ENCODE results near the gene CTNNA1. TPM values are rescaled to one million over a fixed set of nuclear protein-coding genes. Genes with fewer than 3 reads are reported as not detected.

Gene CTNNA1
- total RNA-seq, 1 experiment from 2014 or later, result 1.9 TPM

- Histone ChIP-seq H3K36me3 (ENCODE audit: low read depth, low read length) (no peaks in the 10 kb centered on the region), H3K9me3 (ENCODE audit: low read length) (no peaks in the 10 kb centered on the region), H4K20me1 (ENCODE audit: low read length) (no peaks in the 10 kb centered on the region), H3K27ac (ENCODE audit: low read length) (no peak overlapping the region), H3K9ac (ENCODE audit: low read length) (no peak overlapping the region), H3K4me1 (ENCODE audit: insufficient read depth, low read length) (no peaks in the 10 kb centered on the region), H2AFZ (ENCODE audit: low read length) (no peak overlapping the region), H3K9me2 (replicated peaks; ENCODE audit: low read length) (no peaks in the 10 kb centered on the region), H3K79me2 (ENCODE audit: low read length) (no peaks in the 10 kb centered on the region), H3K27me3 (ENCODE audit: low read length) (no peaks in the 10 kb centered on the region), H3K4me3 (ENCODE audit: low read length) (no peak overlapping the region), H3K4me2 (ENCODE audit: low read length) (no peak overlapping the region), H3F3A (ENCODE audit: low read length, unreplicated experiment) (no peaks in the 10 kb centered on the region)
- BruUV-seq (replicated peaks), result no TSS peak
- ChIA-PET CTCF (no interaction called here), POLR2A (ENCODE audit: unreplicated experiment) (no interaction called here)
- DNase-seq (no peak), ATAC-seq (no peak)
- TF ChIP-seq, protein P1, sequence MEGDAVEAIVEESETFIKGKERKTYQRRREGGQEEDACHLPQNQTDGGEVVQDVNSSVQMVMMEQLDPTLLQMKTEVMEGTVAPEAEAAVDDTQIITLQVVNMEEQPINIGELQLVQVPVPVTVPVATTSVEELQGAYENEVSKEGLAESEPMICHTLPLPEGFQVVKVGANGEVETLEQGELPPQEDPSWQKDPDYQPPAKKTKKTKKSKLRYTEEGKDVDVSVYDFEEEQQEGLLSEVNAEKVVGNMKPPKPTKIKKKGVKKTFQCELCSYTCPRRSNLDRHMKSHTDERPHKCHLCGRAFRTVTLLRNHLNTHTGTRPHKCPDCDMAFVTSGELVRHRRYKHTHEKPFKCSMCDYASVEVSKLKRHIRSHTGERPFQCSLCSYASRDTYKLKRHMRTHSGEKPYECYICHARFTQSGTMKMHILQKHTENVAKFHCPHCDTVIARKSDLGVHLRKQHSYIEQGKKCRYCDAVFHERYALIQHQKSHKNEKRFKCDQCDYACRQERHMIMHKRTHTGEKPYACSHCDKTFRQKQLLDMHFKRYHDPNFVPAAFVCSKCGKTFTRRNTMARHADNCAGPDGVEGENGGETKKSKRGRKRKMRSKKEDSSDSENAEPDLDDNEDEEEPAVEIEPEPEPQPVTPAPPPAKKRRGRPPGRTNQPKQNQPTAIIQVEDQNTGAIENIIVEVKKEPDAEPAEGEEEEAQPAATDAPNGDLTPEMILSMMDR (conservative IDR thresholded peaks at IDR 0.05; ENCODE audit: low read depth, low read length), result no peak
- TF ChIP-seq EZH2phosphoT487 (IDR thresholded peaks at IDR 0.05; ENCODE audit: borderline replicate concordance, low read length) (no peak), EZH2 (IDR thresholded peaks at IDR 0.05; ENCODE audit: low read length, unreplicated experiment) (no peak)
- intact Hi-C loops (cut with micrococcal nuclease), result no loop called here
These were observed 158.2 kb downstream of the CTNNA1 start for GRCh38 chr5:138911441-138911840.

GRCh38 chr5:138912093-138912492, 158.9 kb downstream of the CTNNA1 start:
- H3K79me2 ChIP-seq (ENCODE audit: low read length), result no peaks in the 10 kb centered on the region
- ATAC-seq (no peak), DNase-seq (no peak)
- H3K4me1 ChIP-seq (ENCODE audit: insufficient read depth, low read length), result no peaks in the 10 kb centered on the region
- intact Hi-C loops (cut with micrococcal nuclease), result no loop called here
- no peaks in the 10 kb centered on the region for H3K36me3 ChIP-seq (ENCODE audit: low read depth, low read length)
- H4K20me1 ChIP-seq (ENCODE audit: low read length), result no peaks in the 10 kb centered on the region
- no peak overlapping the region for H3K4me2 ChIP-seq (ENCODE audit: low read length)
- ChIA-PET POLR2A (ENCODE audit: unreplicated experiment) (no interaction called here), CTCF (no interaction called here)
- H3K9ac ChIP-seq (ENCODE audit: low read length), result no peak overlapping the region
- H3K4me3 ChIP-seq (ENCODE audit: low read length), result no peak overlapping the region
- no peak overlapping the region for H3K27ac ChIP-seq (ENCODE audit: low read length)
- BruUV-seq (replicated peaks), result no TSS peak
- TF ChIP-seq, protein P1 (conservative IDR thresholded peaks at IDR 0.05; ENCODE audit: low read depth, low read length), result no peak
- no peak for TF ChIP-seq EZH2 (IDR thresholded peaks at IDR 0.05; ENCODE audit: low read length, unreplicated experiment)
- no peak for TF ChIP-seq EZH2phosphoT487 (IDR thresholded peaks at IDR 0.05; ENCODE audit: borderline replicate concordance, low read length)
- no peak overlapping the region for H2AFZ ChIP-seq (ENCODE audit: low read length)
- H3K9me3 ChIP-seq (ENCODE audit: low read length), result no peaks in the 10 kb centered on the region
- no peaks in the 10 kb centered on the region for H3K27me3 ChIP-seq (ENCODE audit: low read length)
- H3K9me2 ChIP-seq (replicated peaks; ENCODE audit: low read length), result no peaks in the 10 kb centered on the region
- no peaks in the 10 kb centered on the region for H3F3A ChIP-seq (ENCODE audit: low read length, unreplicated experiment)

- intact Hi-C loops (cut with micrococcal nuclease), result no loop called here
- no peak overlapping the region for H3K27ac ChIP-seq (ENCODE audit: low read length)
- H3K27me3 ChIP-seq (ENCODE audit: low read length), result no peaks in the 10 kb centered on the region
- ChIA-PET POLR2A (ENCODE audit: unreplicated experiment) (no interaction called here), CTCF (no interaction called here)
- H3K9me3 ChIP-seq (ENCODE audit: low read length), result no peaks in the 10 kb centered on the region
- no peaks in the 10 kb centered on the region for H3K36me3 ChIP-seq (ENCODE audit: low read depth, low read length)
- no peaks in the 10 kb centered on the region for H3K79me2 ChIP-seq (ENCODE audit: low read length)
- ATAC-seq, result no peak
- no peak for TF ChIP-seq EZH2 (IDR thresholded peaks at IDR 0.05; ENCODE audit: low read length, unreplicated experiment)
- TF ChIP-seq EZH2phosphoT487 (IDR thresholded peaks at IDR 0.05; ENCODE audit: borderline replicate concordance, low read length), result no peak
- TF ChIP-seq, protein P1 (conservative IDR thresholded peaks at IDR 0.05; ENCODE audit: low read depth, low read length), result no peak
- no peaks in the 10 kb centered on the region for H3K4me1 ChIP-seq (ENCODE audit: insufficient read depth, low read length)
- BruUV-seq (replicated peaks), result no TSS peak
- H3K4me2 ChIP-seq (ENCODE audit: low read length), result no peak overlapping the region
- no peaks in the 10 kb centered on the region for H3K9me2 ChIP-seq (replicated peaks; ENCODE audit: low read length)
- DNase-seq, result no peak
- H3K4me3 ChIP-seq (ENCODE audit: low read length), result no peak overlapping the region
- no peaks in the 10 kb centered on the region for H4K20me1 ChIP-seq (ENCODE audit: low read length)
- H3F3A ChIP-seq (ENCODE audit: low read length, unreplicated experiment), result no peaks in the 10 kb centered on the region
- H2AFZ ChIP-seq (ENCODE audit: low read length), result no peak overlapping the region
- H3K9ac ChIP-seq (ENCODE audit: low read length), result no peak overlapping the region
These were observed 160.5 kb downstream of the CTNNA1 start for GRCh38 chr5:138913773-138914172.

Data from PC-3 (cell line).